Mucosa of rectum (tissue), 2 donors: ENCODE results near the gene AGXT2.

Experiments
- H3K27ac ChIP-seq, 2 donors: one replicate each; pipeline ENCODE4 v1.7.0; 2013; ENCODE audit warnings: inconsistent platforms in 2 of 2, low read depth in 2 of 2, low read length in 2 of 2
- H3K27me3 ChIP-seq, 2 donors: one replicate each; pipeline ENCODE4 v1.7.0; 2013; ENCODE audit warnings: low read length in 2 of 2; ENCODE audit not compliant: control insufficient read depth in 2 of 2, insufficient read depth in 2 of 2
- H3K36me3 ChIP-seq, 2 donors: one replicate each; pipeline ENCODE4 v1.7.0; 2013; ENCODE audit warnings: low read length in 2 of 2; ENCODE audit not compliant: control insufficient read depth in 2 of 2, insufficient read depth in 2 of 2
- H3K4me1 ChIP-seq, 2 donors: one replicate each; pipeline ENCODE4 v1.7.0; 2013; ENCODE audit warnings: low read length in 2 of 2, mild to moderate bottlenecking in 1 of 2; ENCODE audit not compliant: control insufficient read depth in 2 of 2, insufficient read depth in 2 of 2
- H3K4me3 ChIP-seq, 2 donors: one replicate each; pipeline ENCODE4 v1.7.0; 2013; ENCODE audit warnings: low read length in 2 of 2
- H3K9ac ChIP-seq, 2 donors: one replicate each; pipeline ENCODE4 v1.7.0; 2013; ENCODE audit warnings: low read length in 2 of 2, low read depth in 1 of 2, mild to moderate bottlenecking in 1 of 2
- H3K9me3 ChIP-seq, 2 donors: one replicate each; pipeline ENCODE4 v1.7.0; 2013; ENCODE audit warnings: low read length in 2 of 2; ENCODE audit not compliant: control insufficient read depth in 2 of 2
- donor health status: healthy.
- donor health status: Normal muscosa, but diverticular disease.

The AGXT2 gene

DNA sequence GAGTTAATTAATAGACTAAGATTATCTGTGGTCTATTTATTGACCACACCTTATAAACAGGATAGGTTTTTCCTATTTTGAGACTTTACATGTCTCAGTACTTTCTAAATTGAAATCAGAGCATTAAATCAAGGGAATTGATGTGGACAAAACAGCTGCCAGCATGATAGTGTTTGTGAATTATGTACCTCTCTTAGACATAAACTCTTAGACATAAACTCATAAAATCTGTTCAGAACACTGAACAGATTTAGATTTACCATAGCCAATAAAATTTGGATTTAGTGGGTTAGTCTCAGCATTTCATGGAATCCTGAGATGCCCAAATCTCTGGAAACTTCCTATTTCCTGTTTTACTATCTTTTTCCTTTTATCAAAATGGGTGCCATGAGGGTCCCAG lies 11.5 kb upstream of the AGXT2 start:
- no peaks in the 10 kb centered on the region for H3K36me3 ChIP-seq
- no peaks in the 10 kb centered on the region for H3K4me1 ChIP-seq
- no peaks in the 10 kb centered on the region for H3K9me3 ChIP-seq
- no peaks in the 10 kb centered on the region for H3K27me3 ChIP-seq
- H3K9ac ChIP-seq: no peak overlapping the region
- no peak overlapping the region for H3K4me3 ChIP-seq
- H3K27ac ChIP-seq: no peak overlapping the region

GRCh38 chr5:35058374-35058788 lies 10.6 kb upstream of the AGXT2 start:
- no peaks in the 10 kb centered on the region for H3K27me3 ChIP-seq
- no peak overlapping the region for H3K27ac ChIP-seq

DNA sequence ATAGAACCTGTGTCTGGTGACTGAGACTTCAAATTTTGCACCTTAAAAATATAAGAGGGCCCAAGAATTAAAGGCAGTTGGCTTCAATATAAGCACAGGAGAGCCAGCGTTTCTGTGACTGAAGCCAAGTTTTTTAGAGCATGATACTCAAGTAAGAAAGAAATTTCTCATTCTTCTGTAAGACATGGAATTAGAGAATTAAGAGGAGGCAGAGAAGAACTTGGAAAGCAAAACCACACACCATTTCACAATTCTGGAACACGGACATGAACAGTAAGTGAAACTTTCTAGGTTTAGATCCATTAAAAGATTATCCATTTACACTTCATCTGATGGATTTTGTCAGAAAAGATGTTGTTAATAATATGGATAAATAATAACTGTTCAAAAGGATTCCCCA lies 8.9 kb upstream of the AGXT2 start:
- no peak overlapping the region for H3K27ac ChIP-seq
- H3K27me3 ChIP-seq: no peaks in the 10 kb centered on the region
- H3K4me3 ChIP-seq: no peak overlapping the region
- no peak overlapping the region for H3K9ac ChIP-seq
- no peaks in the 10 kb centered on the region for H3K4me1 ChIP-seq
- H3K36me3 ChIP-seq: no peaks in the 10 kb centered on the region
- no peaks in the 10 kb centered on the region for H3K9me3 ChIP-seq

More at GRCh38 chr5:35058374-35058788, 10.6 kb upstream of the AGXT2 start:
- H3K4me1 ChIP-seq: no peaks in the 10 kb centered on the region
- no peak overlapping the region for H3K9ac ChIP-seq
- H3K4me3 ChIP-seq: no peak overlapping the region
- no peaks in the 10 kb centered on the region for H3K36me3 ChIP-seq
- H3K9me3 ChIP-seq: no peaks in the 10 kb centered on the region

DNA sequence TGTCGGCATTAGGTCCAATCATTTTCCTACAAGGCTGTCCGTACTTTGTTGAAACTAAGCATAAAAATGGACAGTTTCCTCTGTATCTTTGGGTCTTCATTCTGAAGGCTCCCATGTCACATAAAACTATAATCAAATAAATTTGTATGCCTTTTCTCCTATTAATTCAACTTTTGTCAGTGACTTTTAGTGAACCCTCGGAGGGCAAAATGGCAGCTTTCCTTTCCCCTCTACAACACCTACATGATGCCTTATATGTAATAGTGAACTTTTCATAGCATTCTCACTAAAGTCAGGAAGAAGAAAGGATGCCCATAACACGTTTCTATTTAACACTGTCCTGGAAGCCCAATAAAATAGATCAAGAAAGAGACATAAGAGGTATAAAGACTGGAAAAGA lies 5.1 kb upstream of the AGXT2 start:
- H3K27me3 ChIP-seq: no peaks in the 10 kb centered on the region
- H3K9ac ChIP-seq: no peak overlapping the region
- H3K27ac ChIP-seq: no peak overlapping the region
- no peaks in the 10 kb centered on the region for H3K9me3 ChIP-seq
- no peak overlapping the region for H3K4me3 ChIP-seq
- no peaks in the 10 kb centered on the region for H3K36me3 ChIP-seq
- H3K4me1 ChIP-seq: no peaks in the 10 kb centered on the region

DNA sequence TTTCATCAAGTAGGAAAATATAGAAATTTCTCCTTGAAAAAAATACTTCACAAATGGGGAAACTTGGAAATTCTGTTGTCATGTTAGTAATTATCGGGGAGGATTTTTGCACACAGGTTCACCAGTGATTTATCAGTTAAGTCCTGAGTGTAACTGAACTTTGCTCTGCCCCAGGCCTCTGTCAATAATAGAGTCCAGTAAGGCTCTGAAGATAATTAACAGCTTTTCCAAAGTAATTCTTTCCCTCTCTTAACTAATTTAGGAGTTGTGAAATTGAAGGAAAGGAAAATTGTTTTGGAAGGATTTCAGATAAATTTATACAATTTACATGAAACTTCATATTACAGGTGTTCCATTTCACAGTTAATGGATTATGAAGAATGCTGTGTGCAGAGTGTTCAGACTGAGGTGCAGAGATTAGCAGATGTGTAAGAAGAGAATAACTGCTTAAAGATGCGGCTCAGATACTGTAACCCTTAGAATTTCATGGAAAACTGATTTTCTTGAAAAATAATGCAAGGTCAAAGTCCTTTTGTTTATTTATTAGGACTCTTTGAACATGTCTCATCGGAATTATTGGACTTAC lies 2.9 kb upstream of the AGXT2 start:
- no peaks in the 10 kb centered on the region for H3K9me3 ChIP-seq
- H3K36me3 ChIP-seq: no peaks in the 10 kb centered on the region
- no peak overlapping the region for H3K9ac ChIP-seq
- no peak overlapping the region for H3K4me3 ChIP-seq
- H3K4me1 ChIP-seq: no peaks in the 10 kb centered on the region
- H3K27ac ChIP-seq: no peak overlapping the region
- H3K27me3 ChIP-seq: no peaks in the 10 kb centered on the region

DNA sequence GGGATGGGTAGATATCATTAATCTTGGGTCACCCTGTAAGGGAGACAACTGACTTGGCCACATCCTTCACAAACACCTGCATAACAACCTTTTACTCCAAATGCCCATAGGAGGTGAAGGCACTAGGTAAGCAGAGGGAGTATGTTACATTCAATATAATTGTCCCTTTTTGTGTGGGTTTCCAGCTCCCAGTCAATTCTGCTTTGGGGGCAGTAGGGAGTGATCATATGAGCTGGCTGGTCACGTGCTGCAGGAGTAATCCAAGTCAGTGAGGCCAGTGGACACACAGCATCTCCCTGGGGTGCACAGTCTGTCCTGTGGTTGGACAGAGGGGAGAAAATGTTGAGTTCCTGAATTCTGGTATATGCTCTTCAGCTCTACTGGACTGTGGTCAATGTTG lies 1.2 kb upstream of the AGXT2 start:
- no peaks in the 10 kb centered on the region for H3K27me3 ChIP-seq
- no peak overlapping the region for H3K9ac ChIP-seq
- no peaks in the 10 kb centered on the region for H3K36me3 ChIP-seq
- H3K4me1 ChIP-seq: no peaks in the 10 kb centered on the region
- no peak overlapping the region for H3K27ac ChIP-seq
- H3K4me3 ChIP-seq: no peak overlapping the region
- no peaks in the 10 kb centered on the region for H3K9me3 ChIP-seq

- no peaks in the 10 kb centered on the region for H3K9me3 ChIP-seq
- H3K27me3 ChIP-seq: no peaks in the 10 kb centered on the region
- no peaks in the 10 kb centered on the region for H3K4me1 ChIP-seq
- H3K4me3 ChIP-seq: no peak overlapping the region
- no peak overlapping the region for H3K27ac ChIP-seq
- H3K36me3 ChIP-seq: no peaks in the 10 kb centered on the region
- no peak overlapping the region for H3K9ac ChIP-seq
Observed at GRCh38 chr5:35046774-35047173, 975 bp downstream of the AGXT2 start.

DNA sequence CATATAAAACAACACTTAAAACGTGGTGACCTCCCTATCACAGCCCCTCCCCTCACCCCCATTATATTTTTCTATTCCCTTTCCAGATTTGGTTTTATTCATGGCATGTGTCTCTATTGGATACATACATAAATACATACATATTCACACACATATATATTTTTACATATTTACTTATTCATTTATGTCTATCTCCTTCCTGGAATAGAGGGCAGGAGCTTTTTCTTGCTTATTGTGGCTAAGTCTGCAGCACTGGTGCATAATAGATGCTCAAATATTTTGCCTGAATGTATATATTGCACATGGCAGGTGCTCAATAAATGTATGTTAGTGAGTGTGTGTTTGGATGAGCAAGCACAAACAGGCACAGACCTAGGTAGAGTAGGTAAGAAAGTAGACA lies 2.5 kb downstream of the AGXT2 start:
- Histone ChIP-seq H3K36me3 (no peaks in the 10 kb centered on the region), H3K9ac (no peak overlapping the region), H3K4me1 (no peaks in the 10 kb centered on the region), H3K4me3 (no peak overlapping the region), H3K27ac (no peak overlapping the region), H3K9me3 (no peaks in the 10 kb centered on the region), H3K27me3 (no peaks in the 10 kb centered on the region)

DNA sequence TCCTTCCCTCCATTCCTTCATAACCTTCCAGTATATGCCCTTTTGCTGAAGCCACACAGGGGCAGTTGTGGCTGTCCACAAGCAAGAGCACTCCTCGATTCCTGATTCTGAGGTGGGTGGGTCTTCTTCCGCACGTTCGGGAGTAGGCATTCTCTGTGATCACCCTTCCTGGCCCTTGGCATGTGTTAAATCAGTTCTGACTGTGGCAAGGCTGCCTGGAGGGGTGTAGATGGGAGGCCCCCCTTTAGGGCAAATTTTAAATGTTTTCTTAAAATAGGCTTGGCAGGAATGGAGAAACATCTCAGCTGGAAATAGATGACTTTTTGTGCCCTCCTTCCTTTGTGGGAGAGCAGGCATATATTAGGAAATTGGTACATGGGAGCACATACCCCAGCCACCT lies 3.1 kb downstream of the AGXT2 start:
- Histone ChIP-seq H3K27me3 (no peaks in the 10 kb centered on the region), H3K4me1 (no peaks in the 10 kb centered on the region), H3K27ac (no peak overlapping the region), H3K4me3 (no peak overlapping the region), H3K9me3 (no peaks in the 10 kb centered on the region), H3K36me3 (no peaks in the 10 kb centered on the region), H3K9ac (no peak overlapping the region)

- Histone ChIP-seq H3K27ac (no peak overlapping the region), H3K4me3 (no peak overlapping the region)
Observed at GRCh38 chr5:35042781-35043180, 5.0 kb downstream of the AGXT2 start.

DNA sequence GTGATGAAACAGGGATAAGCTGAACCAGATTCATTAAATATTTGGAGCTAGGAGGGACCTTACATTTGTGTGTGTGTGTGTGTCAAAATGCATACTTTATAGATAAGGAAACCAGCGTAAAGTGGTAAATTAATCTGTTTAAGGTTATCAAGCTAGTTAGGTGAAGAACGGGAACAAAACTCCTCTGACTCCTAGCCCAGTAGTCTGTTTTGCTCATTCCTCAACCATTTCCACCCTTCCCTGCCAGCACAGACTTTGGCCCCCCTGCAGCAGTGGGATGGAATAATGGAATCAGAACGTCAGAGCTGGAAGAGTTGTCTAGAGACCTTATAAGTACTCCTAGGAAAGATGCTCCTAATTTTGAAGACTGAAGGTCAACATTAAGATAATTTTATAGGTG lies 6.5 kb downstream of the AGXT2 start:
- no peak overlapping the region for H3K9ac ChIP-seq
- H3K4me3 ChIP-seq: no peak overlapping the region
- H3K36me3 ChIP-seq: no peaks in the 10 kb centered on the region
- H3K9me3 ChIP-seq: no peaks in the 10 kb centered on the region
- no peaks in the 10 kb centered on the region for H3K27me3 ChIP-seq
- no peak overlapping the region for H3K27ac ChIP-seq
- no peaks in the 10 kb centered on the region for H3K4me1 ChIP-seq

More at GRCh38 chr5:35042781-35043180, 5.0 kb downstream of the AGXT2 start:
- Histone ChIP-seq H3K4me1 (no peaks in the 10 kb centered on the region), H3K9me3 (no peaks in the 10 kb centered on the region), H3K9ac (no peak overlapping the region), H3K36me3 (no peaks in the 10 kb centered on the region), H3K27me3 (no peaks in the 10 kb centered on the region)
